ENCODE results near the gene HOXC9. TPM values are rescaled to one million over a fixed set of nuclear protein-coding genes. Genes with fewer than 3 reads are reported as not detected.

Gene HOXC9
- total RNA-seq, 4 donors from 2014 or later = 1.5 to 7.8 (median 1.7) TPM; not detected in 1

DNA sequence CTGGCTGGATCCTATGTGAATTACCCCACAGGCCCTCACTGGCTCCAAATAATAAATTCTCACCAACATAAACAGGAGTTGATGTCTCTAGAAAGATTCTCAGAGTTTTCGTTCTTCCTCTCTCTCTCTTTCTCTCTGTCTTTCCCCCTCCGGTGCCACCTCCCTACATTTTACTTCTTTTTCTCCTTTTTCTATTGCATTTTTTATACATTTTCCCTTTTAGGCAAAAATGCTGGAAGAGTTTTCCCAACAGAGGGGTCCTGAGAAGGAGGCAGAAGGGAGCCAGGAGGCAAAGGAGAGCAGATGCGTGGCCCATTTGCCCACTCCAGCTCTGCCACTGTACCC is 27.5 kb downstream of the HOXC9 start:
- Histone ChIP-seq H3K27ac (no peak overlapping the region), H3K27me3 (peaks cover 0 to 25% of the 10 kb centered on the region in 2 donors), H3K4me3 (no peak overlapping the region), H3K9me3 (no peaks in the 10 kb centered on the region), H3K4me1 (no peaks in the 10 kb centered on the region), H3K36me3 (no peaks in the 10 kb centered on the region)
- no peak for DNase-seq
- TF ChIP-seq POLR2A (IDR thresholded peaks at IDR 0.05) = no peak
- TF ChIP-seq, protein P1, sequence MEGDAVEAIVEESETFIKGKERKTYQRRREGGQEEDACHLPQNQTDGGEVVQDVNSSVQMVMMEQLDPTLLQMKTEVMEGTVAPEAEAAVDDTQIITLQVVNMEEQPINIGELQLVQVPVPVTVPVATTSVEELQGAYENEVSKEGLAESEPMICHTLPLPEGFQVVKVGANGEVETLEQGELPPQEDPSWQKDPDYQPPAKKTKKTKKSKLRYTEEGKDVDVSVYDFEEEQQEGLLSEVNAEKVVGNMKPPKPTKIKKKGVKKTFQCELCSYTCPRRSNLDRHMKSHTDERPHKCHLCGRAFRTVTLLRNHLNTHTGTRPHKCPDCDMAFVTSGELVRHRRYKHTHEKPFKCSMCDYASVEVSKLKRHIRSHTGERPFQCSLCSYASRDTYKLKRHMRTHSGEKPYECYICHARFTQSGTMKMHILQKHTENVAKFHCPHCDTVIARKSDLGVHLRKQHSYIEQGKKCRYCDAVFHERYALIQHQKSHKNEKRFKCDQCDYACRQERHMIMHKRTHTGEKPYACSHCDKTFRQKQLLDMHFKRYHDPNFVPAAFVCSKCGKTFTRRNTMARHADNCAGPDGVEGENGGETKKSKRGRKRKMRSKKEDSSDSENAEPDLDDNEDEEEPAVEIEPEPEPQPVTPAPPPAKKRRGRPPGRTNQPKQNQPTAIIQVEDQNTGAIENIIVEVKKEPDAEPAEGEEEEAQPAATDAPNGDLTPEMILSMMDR (IDR thresholded peaks at IDR 0.05) = no peak
- intact Hi-C loops (cut with DNase I; ENCODE audit: low total_unique reads) = no loop called here

DNA sequence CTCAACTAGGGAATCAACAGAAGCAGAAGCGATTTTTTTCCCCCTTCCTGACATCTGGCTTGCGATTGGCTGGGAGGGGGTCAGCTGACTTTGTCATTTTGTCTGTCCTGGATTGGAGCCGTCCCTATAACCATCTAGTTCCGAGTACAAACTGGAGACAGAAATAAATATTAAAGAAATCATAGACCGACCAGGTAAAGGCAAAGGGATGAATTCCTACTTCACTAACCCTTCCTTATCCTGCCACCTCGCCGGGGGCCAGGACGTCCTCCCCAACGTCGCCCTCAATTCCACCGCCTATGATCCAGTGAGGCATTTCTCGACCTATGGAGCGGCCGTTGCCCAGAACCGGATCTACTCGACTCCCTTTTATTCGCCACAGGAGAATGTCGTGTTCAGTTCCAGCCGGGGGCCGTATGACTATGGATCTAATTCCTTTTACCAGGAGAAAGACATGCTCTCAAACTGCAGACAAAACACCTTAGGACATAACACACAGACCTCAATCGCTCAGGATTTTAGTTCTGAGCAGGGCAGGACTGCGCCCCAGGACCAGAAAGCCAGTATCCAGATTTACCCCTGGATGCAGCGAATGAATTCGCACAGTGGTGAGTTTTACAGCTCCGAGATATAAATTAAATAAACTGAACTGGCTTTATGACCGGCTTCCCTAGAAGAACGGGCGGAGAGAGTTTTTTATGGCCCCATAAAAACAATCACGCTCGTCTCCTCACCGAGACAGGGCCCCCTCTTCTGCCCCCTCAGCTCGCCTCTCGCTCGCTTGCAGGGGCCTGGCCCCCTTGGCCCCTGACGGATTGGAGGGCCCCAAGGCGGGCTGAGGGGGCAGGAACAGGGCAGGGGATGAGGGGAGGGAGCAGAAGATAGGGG is 28.6 kb downstream of the HOXC9 start, which contains the start of gene HOXC6:
Gene HOXC6, plus strand, starts transcription at position 127 of the 888 bp plus-strand sequence. Its CDS starts 82 bp downstream, at position 209.
- intact Hi-C loops (cut with DNase I; ENCODE audit: low total_unique reads) = no loop called here
- no peaks in the 10 kb centered on the region for H3K4me1 ChIP-seq
- no peak within 1 kb of the TSS for H3K27ac ChIP-seq
- no peaks in the 10 kb centered on the region for H3K9me3 ChIP-seq
- TF ChIP-seq POLR2A (IDR thresholded peaks at IDR 0.05) = no peak
- TF ChIP-seq, protein P1 (IDR thresholded peaks at IDR 0.05) = no peak
- DNase-seq = no peak
- H3K4me3 ChIP-seq = peak within 1 kb of the TSS in 1 of 2 donors; percentile 19
- H3K36me3 ChIP-seq = no peaks in the 10 kb centered on the region
- H3K27me3 ChIP-seq = peaks cover 0 to 25% of the 10 kb centered on the region in 2 donors

DNA sequence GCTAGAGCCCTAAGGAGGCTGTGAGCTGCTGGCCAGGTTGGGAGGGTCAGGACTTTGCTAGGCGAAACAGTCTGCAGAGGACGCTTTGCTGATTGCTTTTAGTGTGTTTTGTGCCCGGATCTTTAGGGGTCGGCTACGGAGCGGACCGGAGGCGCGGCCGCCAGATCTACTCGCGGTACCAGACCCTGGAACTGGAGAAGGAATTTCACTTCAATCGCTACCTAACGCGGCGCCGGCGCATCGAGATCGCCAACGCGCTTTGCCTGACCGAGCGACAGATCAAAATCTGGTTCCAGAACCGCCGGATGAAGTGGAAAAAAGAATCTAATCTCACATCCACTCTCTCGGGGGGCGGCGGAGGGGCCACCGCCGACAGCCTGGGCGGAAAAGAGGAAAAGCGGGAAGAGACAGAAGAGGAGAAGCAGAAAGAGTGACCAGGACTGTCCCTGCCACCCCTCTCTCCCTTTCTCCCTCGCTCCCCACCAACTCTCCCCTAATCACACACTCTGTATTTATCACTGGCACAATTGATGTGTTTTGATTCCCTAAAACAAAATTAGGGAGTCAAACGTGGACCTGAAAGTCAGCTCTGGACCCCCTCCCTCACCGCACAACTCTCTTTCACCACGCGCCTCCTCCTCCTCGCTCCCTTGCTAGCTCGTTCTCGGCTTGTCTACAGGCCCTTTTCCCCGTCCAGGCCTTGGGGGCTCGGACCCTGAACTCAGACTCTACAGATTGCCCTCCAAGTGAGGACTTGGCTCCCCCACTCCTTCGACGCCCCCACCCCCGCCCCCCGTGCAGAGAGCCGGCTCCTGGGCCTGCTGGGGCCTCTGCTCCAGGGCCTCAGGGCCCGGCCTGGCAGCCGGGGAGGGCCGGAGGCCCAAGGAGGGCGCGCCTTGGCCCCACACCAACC is 29.8 kb downstream of the HOXC9 start:
- TF ChIP-seq, protein P1 (IDR thresholded peaks at IDR 0.05) = no peak
- no peak for TF ChIP-seq POLR2A (IDR thresholded peaks at IDR 0.05)
- peaks cover 0 to 25% of the 10 kb centered on the region in 2 donors for H3K27me3 ChIP-seq
- no peak overlapping the region for H3K27ac ChIP-seq
- no peaks in the 10 kb centered on the region for H3K9me3 ChIP-seq
- intact Hi-C loops (cut with DNase I; ENCODE audit: low total_unique reads) = no loop called here
- no peaks in the 10 kb centered on the region for H3K4me1 ChIP-seq
- no peak for DNase-seq
- no peaks in the 10 kb centered on the region for H3K36me3 ChIP-seq
- no peak overlapping the region for H3K4me3 ChIP-seq

DNA sequence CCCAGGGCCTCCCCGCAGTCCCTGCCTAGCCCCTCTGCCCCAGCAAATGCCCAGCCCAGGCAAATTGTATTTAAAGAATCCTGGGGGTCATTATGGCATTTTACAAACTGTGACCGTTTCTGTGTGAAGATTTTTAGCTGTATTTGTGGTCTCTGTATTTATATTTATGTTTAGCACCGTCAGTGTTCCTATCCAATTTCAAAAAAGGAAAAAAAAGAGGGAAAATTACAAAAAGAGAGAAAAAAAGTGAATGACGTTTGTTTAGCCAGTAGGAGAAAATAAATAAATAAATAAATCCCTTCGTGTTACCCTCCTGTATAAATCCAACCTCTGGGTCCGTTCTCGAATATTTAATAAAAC is 30.5 kb downstream of the HOXC9 start:
- TF ChIP-seq POLR2A (IDR thresholded peaks at IDR 0.05) = no peak
- TF ChIP-seq, protein P1 (IDR thresholded peaks at IDR 0.05) = no peak
- Histone ChIP-seq H3K4me3 (peak overlapping the region in 1 of 2 donors; percentile 19), H3K4me1 (no peaks in the 10 kb centered on the region), H3K9me3 (no peaks in the 10 kb centered on the region), H3K27ac (no peak overlapping the region), H3K27me3 (peaks cover 0 to 18% of the 10 kb centered on the region in 2 donors), H3K36me3 (no peaks in the 10 kb centered on the region)
- intact Hi-C loops (cut with DNase I; ENCODE audit: low total_unique reads) = no loop called here
- DNase-seq = no peak
